Adrenal gland (tissue), 12 donors: ENCODE results near the gene DHRS7B. TPM values are rescaled to one million over a fixed set of nuclear protein-coding genes. Genes with fewer than 3 reads are reported as not detected.

Source experiments
- DNase-seq, 7 donors: peaks; one replicate each; pipeline ENCODE4 v3.0.0-alpha.2; 2019 to 2020
- H3K27ac ChIP-seq, 5 donors: fragments of 200-600 bp; sonication (generic) in 4 of 5; 1 replicate in 3 of 5; 2 replicates in 2 of 5; pipeline versions ENCODE4 v1.5.1 to v1.8.0; 2016 to 2020; ENCODE audit warnings: mild to moderate bottlenecking in 1 of 5
- H3K27me3 ChIP-seq: fragments of 200-600 bp; 2 replicates; pipeline ENCODE4 v1.8.0; 2021
- H3K36me3 ChIP-seq, 2 donors: fragments of 200-600 bp; replicated peaks in 1 of 2; 1 replicate in 1 of 2; 2 replicates in 1 of 2; pipeline versions ENCODE4 v1.5.1 to v1.8.0; 2018 to 2022
- H3K4me1 ChIP-seq, 2 donors: fragments of 200-600 bp; replicated peaks in 1 of 2; 1 replicate in 1 of 2; 2 replicates in 1 of 2; pipeline versions ENCODE4 v1.5.1 to v1.8.0; 2018 to 2021
- H3K4me3 ChIP-seq, 4 donors: fragments of 200-600 bp; sonication (generic) in 3 of 4; one replicate each; pipeline ENCODE4 v1.5.1; 2016 to 2018
- H3K9me3 ChIP-seq, 3 donors: fragments of 200-600 bp; sonication (generic) in 1 of 3; replicated peaks in 1 of 3; 1 replicate in 2 of 3; 2 replicates in 1 of 3; pipeline versions ENCODE4 v1.5.1 to v1.8.0; 2016 to 2021
- POLR2A ChIP-seq, 2 donors: fragments of 450-650 bp; IDR thresholded peaks; one replicate each; pipeline ENCODE4 v1.6.1; 2017; ENCODE audit warnings: antibody characterized with exemption in 2 of 2, mild to moderate bottlenecking in 2 of 2, moderate library complexity in 1 of 2
- WGBS, 4 donors: extraction: QIAGEN DNeasy Blood & Tissue Kit in 2 of 4; methylation state at CpG; one replicate each; pipeline versions ENCODE4 v1.1.5 to v1.1.7; 2013 to 2017; 5-methylcytosine and 5-hydroxymethylcytosine counted together
- intact Hi-C, 2 donors: fragments of 100-400 bp; cut with DNase I; formaldehyde crosslinking; loops; one replicate each; pipeline versions ENCODE4 v1.14.1 to v1.15.0; 2022 to 2023
- polyA plus RNA-seq, 3 donors: library from polyadenylated mRNA; stranded (reverse); fragments of 200-250 nt in 2 of 3; fragments of 350-450 nt in 1 of 3; fragmentation: Illumina TruSeq in 1 of 3; extraction: RNeasy Lipid Tissue Mini Kit (QIAGEN cat#74804) in 1 of 3; gene quantifications; one replicate each; pipeline ENCODE4 v1.2.3, GENCODE V29; 2013 to 2014
- total RNA-seq, 9 donors: library from RNA; depleted of rRNA in 4 of 9; stranded (reverse); fragments of >200 nt in 4 of 9; fragments of 120-200 nt in 1 of 9; fragmentation: NEBNext Ultra II Directional in 1 of 9; extraction: Animal tissue kit (Norgen Biotek cat#: 25700) in 1 of 9; gene quantifications; one replicate each; pipeline versions ENCODE4 v1.1.0 to v1.2.4, GENCODE V29; 2013 to 2023
- TF ChIP-seq, protein P1 (sequence below), 6 experiments: fragments of 450-650 bp in 4 of 6; fragments of 200-600 bp in 2 of 6; sonication (generic) in 1 of 6; IDR thresholded peaks; 1 replicate in 5 of 6; 2 replicates in 1 of 6; pipeline versions ENCODE4 v1.5.1 to v1.8.0; 2016 to 2021; ENCODE audit warnings: antibody characterized with exemption in 6 of 6, mild to moderate bottlenecking in 2 of 6, moderate library complexity in 1 of 6
- donor health status: healthy with polysubstance abuse.
- donor health status: Bipolar disorder and iron deficiency.
- donor health status: DM: yes; HTN: yes; CAD: no.
- donor health status: DM: no; HTN: no; CAD: no.
- donor health status: DM: no; HTN: no; CAD: no.
- donor health status: DM: yes; HTN: yes; CAD: no.

DHRS7B gene
- total and polyA plus RNA-seq, 12 donors = 18.0 to 68.5 (median 40.8) TPM

DNA sequence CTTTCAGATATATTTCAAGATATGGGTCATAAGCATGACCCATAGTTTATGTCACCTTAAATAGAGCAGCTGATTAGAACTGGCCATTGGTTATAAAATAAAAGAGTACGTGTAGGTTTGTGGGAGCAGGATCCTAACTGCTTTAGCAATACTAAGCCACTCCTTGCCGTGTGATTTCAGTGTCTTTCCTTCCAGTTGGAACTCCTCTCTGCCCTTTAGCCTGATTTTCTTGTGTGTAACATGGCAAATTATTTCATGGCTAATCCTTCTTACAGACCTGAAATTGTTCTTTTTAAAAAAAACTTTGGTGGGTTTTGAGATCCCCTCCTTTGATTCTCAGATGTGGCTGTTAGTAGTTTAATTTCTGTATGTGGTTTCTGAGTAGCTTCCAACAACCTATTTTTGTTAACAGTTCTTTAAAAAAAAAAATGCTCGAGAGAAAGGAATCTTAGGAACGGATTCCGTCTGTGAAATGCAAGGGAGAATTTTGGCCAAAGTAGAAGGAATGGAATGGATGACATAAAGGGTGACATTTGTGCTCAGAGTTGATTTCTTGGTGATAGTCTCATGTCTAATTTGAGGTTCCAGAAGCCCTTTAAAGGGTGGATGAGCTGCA lies 39.9 kb downstream of the DHRS7B start:
- H3K27ac ChIP-seq = peak overlapping the region in 3 of 5 donors; percentile 21 to 79 (median 73)
- WGBS, 4 donors = 71 to 84% (median 78%) methylated on average over 5 of the region's 5 CpGs
- no peak overlapping the region for H3K4me3 ChIP-seq
- no peak for DNase-seq
- H3K36me3 ChIP-seq = no peaks in the 10 kb centered on the region
- H3K4me1 ChIP-seq = peaks cover 13 to 40% of the 10 kb centered on the region in 2 donors
- no peaks in the 10 kb centered on the region for H3K9me3 ChIP-seq
- no peaks in the 10 kb centered on the region for H3K27me3 ChIP-seq
- TF ChIP-seq, protein P1, sequence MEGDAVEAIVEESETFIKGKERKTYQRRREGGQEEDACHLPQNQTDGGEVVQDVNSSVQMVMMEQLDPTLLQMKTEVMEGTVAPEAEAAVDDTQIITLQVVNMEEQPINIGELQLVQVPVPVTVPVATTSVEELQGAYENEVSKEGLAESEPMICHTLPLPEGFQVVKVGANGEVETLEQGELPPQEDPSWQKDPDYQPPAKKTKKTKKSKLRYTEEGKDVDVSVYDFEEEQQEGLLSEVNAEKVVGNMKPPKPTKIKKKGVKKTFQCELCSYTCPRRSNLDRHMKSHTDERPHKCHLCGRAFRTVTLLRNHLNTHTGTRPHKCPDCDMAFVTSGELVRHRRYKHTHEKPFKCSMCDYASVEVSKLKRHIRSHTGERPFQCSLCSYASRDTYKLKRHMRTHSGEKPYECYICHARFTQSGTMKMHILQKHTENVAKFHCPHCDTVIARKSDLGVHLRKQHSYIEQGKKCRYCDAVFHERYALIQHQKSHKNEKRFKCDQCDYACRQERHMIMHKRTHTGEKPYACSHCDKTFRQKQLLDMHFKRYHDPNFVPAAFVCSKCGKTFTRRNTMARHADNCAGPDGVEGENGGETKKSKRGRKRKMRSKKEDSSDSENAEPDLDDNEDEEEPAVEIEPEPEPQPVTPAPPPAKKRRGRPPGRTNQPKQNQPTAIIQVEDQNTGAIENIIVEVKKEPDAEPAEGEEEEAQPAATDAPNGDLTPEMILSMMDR (IDR thresholded peaks at IDR 0.05) = no peak
- no peak for TF ChIP-seq POLR2A (IDR thresholded peaks at IDR 0.05)
- intact Hi-C loops = no loop called here

DNA sequence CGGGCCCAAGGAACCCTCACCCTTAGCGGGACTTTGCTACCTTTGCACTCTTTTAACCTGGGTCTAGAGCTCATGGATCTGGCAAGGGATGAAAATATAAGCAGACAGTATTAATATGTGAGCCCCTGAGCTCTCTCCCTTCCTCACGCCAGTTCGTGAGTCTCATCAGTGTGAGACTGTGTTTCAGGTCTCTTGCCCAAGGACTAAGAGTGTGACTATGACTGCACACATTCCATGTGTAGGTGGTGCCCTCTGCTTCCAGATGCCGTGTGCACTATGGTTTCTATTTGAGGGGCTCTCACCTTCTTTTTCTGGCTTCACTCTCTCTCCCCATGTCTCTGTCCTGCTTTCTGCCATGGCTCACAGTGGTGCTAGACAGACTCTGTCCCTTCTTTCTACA lies 40.5 kb downstream of the DHRS7B start:
- intact Hi-C loops = no loop called here
- peak overlapping the region in 3 of 5 donors; percentile 21 to 73 (median 71) for H3K27ac ChIP-seq
- H3K4me1 ChIP-seq = peaks cover 13 to 37% of the 10 kb centered on the region in 2 donors
- no peaks in the 10 kb centered on the region for H3K36me3 ChIP-seq
- DNase-seq = peak in 3 of 7 donors; percentile 25 to 33 (median 29)
- 59 to 67% (median 64%) methylated on average over 5 of the region's 5 CpGs for WGBS, 4 donors
- H3K27me3 ChIP-seq = no peaks in the 10 kb centered on the region
- H3K9me3 ChIP-seq = no peaks in the 10 kb centered on the region
- H3K4me3 ChIP-seq = no peak overlapping the region
- TF ChIP-seq POLR2A (IDR thresholded peaks at IDR 0.05) = no peak
- TF ChIP-seq, protein P1 (IDR thresholded peaks at IDR 0.05) = no peak

DNA sequence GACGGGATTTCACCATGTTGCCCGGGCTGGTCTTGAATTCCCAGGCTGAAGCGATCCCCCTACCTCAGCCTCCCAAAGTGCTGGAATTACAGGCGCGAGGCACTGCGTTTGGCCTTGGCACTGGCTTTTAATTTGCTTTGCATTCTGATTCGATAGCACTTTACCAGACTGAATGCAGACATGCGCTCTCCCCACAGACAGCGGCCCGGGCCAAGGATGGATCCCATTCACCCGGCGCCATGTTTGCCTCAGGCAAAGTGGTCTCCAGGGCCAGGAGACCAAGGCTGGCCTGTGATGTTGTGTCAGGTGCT lies 41.7 kb downstream of the DHRS7B start:
- intact Hi-C loops = no loop called here

DNA sequence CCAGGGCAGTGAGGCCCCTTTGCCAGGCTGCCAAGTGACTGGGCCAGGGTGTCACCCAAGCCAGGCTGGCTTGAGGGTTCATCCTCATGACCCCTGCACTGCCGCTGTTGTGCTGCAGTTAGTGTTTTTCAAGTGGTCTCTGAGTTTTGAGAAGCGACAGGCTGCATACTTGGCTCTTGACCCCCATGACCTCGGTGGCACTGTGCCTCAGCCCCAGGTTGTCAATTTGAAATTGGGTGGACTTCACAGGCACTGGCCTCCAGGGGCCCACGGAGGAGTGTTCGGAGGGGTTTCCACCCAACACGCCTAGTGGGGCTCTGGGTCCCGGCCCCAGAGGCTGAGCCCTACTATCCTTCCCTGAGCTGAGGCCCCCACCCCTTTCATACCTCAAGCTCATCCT lies 42.7 kb downstream of the DHRS7B start:
- intact Hi-C loops = no loop called here
- 78 to 100% (median 92%) methylated on average over 3 to 7 of the region's 7 CpGs for WGBS, 4 donors
- H3K27me3 ChIP-seq = no peaks in the 10 kb centered on the region
- H3K27ac ChIP-seq = no peak overlapping the region
- H3K36me3 ChIP-seq = no peaks in the 10 kb centered on the region
- H3K4me3 ChIP-seq = no peak overlapping the region
- peaks cover 13 to 34% of the 10 kb centered on the region in 2 donors for H3K4me1 ChIP-seq
- peak in 1 of 7 donors; percentile 45 for DNase-seq
- no peaks in the 10 kb centered on the region for H3K9me3 ChIP-seq
- TF ChIP-seq POLR2A (IDR thresholded peaks at IDR 0.05) = no peak
- TF ChIP-seq, protein P1 (IDR thresholded peaks at IDR 0.05) = no peak

More for the DNA sequence above, 41.7 kb downstream of the DHRS7B start:
- Histone ChIP-seq H3K4me1 (peaks cover 13 to 34% of the 10 kb centered on the region in 2 donors), H3K4me3 (no peak overlapping the region), H3K27me3 (no peaks in the 10 kb centered on the region), H3K36me3 (no peaks in the 10 kb centered on the region), H3K27ac (peak overlapping the region in 2 of 5 donors; percentile 55 to 73), H3K9me3 (no peaks in the 10 kb centered on the region)
- DNase-seq = peak in 1 of 7 donors; percentile 39
- WGBS, 4 donors = 92 to 98% (median 98%) methylated on average over 9 to 12 of the region's 12 CpGs
- TF ChIP-seq, protein P1 (IDR thresholded peaks at IDR 0.05) = no peak
- TF ChIP-seq POLR2A (IDR thresholded peaks at IDR 0.05) = no peak
